ENCODE measurements around the gene ANGPT4. TPM values are rescaled to one million over a fixed set of nuclear protein-coding genes. Genes with fewer than 3 reads are reported as not detected.

The ANGPT4 gene
- total and polyA plus RNA-seq, 4 donors: 0.02 to 0.67 (median 0.65) TPM; not detected in 1

DNA sequence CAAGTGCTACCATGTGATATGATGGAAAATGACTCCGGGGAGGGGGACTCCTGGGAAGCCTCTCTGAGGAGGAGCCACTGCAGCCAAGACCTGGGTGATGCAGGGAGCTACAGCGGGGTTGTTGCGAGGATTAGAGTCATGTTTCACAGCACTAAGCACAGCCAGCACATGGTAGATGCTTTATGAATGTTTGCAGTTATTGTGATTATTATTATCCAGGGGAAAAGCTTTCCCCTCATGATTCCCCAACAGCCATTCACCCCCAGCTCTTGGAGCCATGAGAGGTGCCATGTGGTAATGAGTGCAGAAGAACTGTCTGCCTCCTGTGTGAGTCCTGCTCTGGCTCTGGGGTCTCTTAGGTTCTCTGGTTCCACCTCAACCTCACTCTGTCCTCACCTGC, 46.1 kb upstream of the ANGPT4 start:
- TF ChIP-seq, protein P1, sequence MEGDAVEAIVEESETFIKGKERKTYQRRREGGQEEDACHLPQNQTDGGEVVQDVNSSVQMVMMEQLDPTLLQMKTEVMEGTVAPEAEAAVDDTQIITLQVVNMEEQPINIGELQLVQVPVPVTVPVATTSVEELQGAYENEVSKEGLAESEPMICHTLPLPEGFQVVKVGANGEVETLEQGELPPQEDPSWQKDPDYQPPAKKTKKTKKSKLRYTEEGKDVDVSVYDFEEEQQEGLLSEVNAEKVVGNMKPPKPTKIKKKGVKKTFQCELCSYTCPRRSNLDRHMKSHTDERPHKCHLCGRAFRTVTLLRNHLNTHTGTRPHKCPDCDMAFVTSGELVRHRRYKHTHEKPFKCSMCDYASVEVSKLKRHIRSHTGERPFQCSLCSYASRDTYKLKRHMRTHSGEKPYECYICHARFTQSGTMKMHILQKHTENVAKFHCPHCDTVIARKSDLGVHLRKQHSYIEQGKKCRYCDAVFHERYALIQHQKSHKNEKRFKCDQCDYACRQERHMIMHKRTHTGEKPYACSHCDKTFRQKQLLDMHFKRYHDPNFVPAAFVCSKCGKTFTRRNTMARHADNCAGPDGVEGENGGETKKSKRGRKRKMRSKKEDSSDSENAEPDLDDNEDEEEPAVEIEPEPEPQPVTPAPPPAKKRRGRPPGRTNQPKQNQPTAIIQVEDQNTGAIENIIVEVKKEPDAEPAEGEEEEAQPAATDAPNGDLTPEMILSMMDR (IDR thresholded peaks at IDR 0.05; ENCODE audit: control extremely low read depth, extremely low read depth): no peak
- Histone ChIP-seq H3K9me3 (ENCODE audit: control insufficient read depth in 4 of 4, insufficient read depth in 3 of 4, low read length in 3 of 4) (no peaks in the 10 kb centered on the region), H3K36me3 (ENCODE audit: control insufficient read depth in 4 of 4, insufficient read depth in 4 of 4, low read length in 4 of 4) (no peaks in the 10 kb centered on the region), H3K27me3 (ENCODE audit: control insufficient read depth in 3 of 3, insufficient read depth in 3 of 3, low read length in 2 of 3) (no peaks in the 10 kb centered on the region), H3K4me3 (no peak overlapping the region), H3K9ac (ENCODE audit: insufficient read depth in 1 of 2, low read length in 2 of 2) (no peak overlapping the region), H3K4me1 (ENCODE audit: control insufficient read depth in 5 of 5, insufficient read depth in 5 of 5, low read length in 5 of 5) (peaks cover 0 to 6% (median 0%) of the 10 kb centered on the region in 5 donors), H3K27ac (ENCODE audit: low read depth in 1 of 2, low read length in 1 of 2) (no peak overlapping the region)
- ATAC-seq (ENCODE audit: insufficient read depth, low FRiP score) (no peak), DNase-seq (no peak)
- WGBS, 2 donors: 81 to 83% methylated on average over 3 of the region's 3 CpGs

GRCh38 chr20:961768-962167, 45.6 kb upstream of the ANGPT4 start:
- TF ChIP-seq, protein P1 (IDR thresholded peaks at IDR 0.05; ENCODE audit: control extremely low read depth, extremely low read depth): no peak
- no peak for ATAC-seq (ENCODE audit: insufficient read depth, low FRiP score)
- DNase-seq: no peak
- peaks cover 0 to 6% (median 0%) of the 10 kb centered on the region in 5 donors for H3K4me1 ChIP-seq (ENCODE audit: control insufficient read depth in 5 of 5, insufficient read depth in 5 of 5, low read length in 5 of 5)
- no peaks in the 10 kb centered on the region for H3K9me3 ChIP-seq (ENCODE audit: control insufficient read depth in 4 of 4, insufficient read depth in 3 of 4, low read length in 3 of 4)
- H3K4me3 ChIP-seq: no peak overlapping the region
- 52 to 88% methylated on average over 2 of the region's 2 CpGs for WGBS, 2 donors
- no peak overlapping the region for H3K9ac ChIP-seq (ENCODE audit: insufficient read depth in 1 of 2, low read length in 2 of 2)
- no peak overlapping the region for H3K27ac ChIP-seq (ENCODE audit: low read depth in 1 of 2, low read length in 1 of 2)
- no peaks in the 10 kb centered on the region for H3K27me3 ChIP-seq (ENCODE audit: control insufficient read depth in 3 of 3, insufficient read depth in 3 of 3, low read length in 2 of 3)
- H3K36me3 ChIP-seq (ENCODE audit: control insufficient read depth in 4 of 4, insufficient read depth in 4 of 4, low read length in 4 of 4): no peaks in the 10 kb centered on the region

DNA sequence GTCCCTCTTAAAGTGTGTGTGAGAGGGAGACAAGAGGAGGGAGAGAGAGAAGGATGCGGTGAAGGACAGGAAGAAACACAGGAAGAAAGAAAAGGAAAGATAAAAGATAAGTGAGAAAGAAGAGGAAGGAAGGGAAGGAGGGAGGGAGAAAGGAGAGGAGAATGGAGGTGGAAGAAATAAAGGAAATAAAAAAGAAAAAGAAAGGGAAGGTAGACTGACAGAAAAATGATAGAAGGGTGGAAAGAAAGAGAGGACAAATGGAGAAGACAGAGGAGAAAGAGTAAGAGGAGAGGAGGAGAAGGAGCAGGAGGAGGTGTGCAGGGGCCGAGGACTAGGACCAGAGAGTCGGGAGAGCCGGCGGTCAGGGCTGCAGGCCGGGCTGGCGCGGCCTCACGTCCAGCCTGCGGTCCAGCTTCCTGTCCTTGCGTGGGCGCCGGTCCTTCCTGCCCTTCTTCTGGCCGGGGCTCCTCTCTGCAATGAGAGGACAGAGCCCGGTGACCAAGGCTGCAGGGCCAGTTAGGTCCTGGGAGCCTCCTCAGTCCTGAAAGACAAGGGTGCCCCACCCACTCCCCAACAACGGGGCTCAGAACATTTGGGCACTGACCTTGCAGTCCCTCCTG, 44.0 kb upstream of the ANGPT4 start:
- WGBS, 2 donors: 69 to 83% methylated on average over 16 of the region's 16 CpGs

More for the DNA sequence above, 44.0 kb upstream of the ANGPT4 start:
- peaks cover 0 to 6% (median 0%) of the 10 kb centered on the region in 5 donors for H3K4me1 ChIP-seq (ENCODE audit: control insufficient read depth in 5 of 5, insufficient read depth in 5 of 5, low read length in 5 of 5)
- TF ChIP-seq, protein P1 (IDR thresholded peaks at IDR 0.05; ENCODE audit: control extremely low read depth, extremely low read depth): no peak
- no peak overlapping the region for H3K4me3 ChIP-seq
- no peak overlapping the region for H3K9ac ChIP-seq (ENCODE audit: insufficient read depth in 1 of 2, low read length in 2 of 2)
- DNase-seq: no peak
- peaks cover 0 to 3% (median 0%) of the 10 kb centered on the region in 3 donors for H3K27me3 ChIP-seq (ENCODE audit: control insufficient read depth in 3 of 3, insufficient read depth in 3 of 3, low read length in 2 of 3)
- no peak for ATAC-seq (ENCODE audit: insufficient read depth, low FRiP score)
- no peaks in the 10 kb centered on the region for H3K9me3 ChIP-seq (ENCODE audit: control insufficient read depth in 4 of 4, insufficient read depth in 3 of 4, low read length in 3 of 4)
- H3K36me3 ChIP-seq (ENCODE audit: control insufficient read depth in 4 of 4, insufficient read depth in 4 of 4, low read length in 4 of 4): no peaks in the 10 kb centered on the region
- H3K27ac ChIP-seq (ENCODE audit: low read depth in 1 of 2, low read length in 1 of 2): no peak overlapping the region
